GM18517 (cell line): ENCODE measurements around the gene NR2F1-AS1.

Experiments
- ATAC-seq: cut with Tn5 transposase; IDR thresholded peaks from one replicate; pipeline ENCODE4 v1.9.1; 2021; ENCODE audit warnings: mild to moderate bottlenecking, moderate library complexity; ENCODE audit not compliant: unreplicated experiment

The NR2F1-AS1 gene

GRCh38 chr5:93433422-93433821 lies 147.6 kb downstream of the NR2F1-AS1 start:
- ATAC-seq: no peak

- no peak for ATAC-seq
Observed at GRCh38 chr5:93431250-93431649, 149.8 kb downstream of the NR2F1-AS1 start.

GRCh38 chr5:93430673-93431199 lies 150.3 kb downstream of the NR2F1-AS1 start:
- no peak for ATAC-seq

DNA sequence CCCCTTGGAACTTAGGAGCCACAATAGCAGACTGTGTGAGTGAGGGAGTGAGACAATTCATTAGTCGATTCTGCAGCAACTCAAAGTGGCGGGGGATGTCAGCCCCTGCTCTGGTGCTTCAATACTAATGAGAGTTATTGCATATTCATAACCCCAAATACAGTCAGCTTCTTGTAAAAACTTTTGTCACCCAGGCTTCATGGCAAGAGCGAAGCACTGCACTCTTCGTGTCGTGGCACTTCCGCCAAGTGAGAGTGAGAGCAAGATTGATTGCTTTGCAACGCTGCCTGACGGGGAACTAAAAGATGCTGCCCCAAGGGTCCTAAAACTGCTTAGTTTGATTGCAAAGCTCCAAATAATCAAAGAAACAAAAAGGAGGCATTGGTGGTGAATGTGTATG lies 150.9 kb downstream of the NR2F1-AS1 start:
- no peak for ATAC-seq

DNA sequence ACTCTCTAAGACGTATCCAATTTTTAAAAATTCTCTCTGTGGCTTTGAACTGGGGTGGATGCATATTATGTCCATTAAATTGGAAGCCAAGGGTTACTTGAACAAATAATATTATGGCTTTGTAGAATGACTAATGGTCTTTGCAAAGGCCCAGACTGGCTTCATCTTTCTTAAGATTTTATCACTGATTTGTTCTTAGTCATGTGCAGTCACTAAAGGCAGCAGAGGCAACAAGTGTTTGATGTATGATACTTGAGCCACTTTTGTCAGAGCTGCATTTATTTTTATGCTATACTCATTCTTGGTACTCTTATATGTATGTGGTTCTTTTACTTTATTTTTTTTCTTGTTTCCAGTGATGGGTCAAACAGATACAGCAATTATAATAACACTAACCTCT lies 152.2 kb downstream of the NR2F1-AS1 start:
- no peak for ATAC-seq

DNA sequence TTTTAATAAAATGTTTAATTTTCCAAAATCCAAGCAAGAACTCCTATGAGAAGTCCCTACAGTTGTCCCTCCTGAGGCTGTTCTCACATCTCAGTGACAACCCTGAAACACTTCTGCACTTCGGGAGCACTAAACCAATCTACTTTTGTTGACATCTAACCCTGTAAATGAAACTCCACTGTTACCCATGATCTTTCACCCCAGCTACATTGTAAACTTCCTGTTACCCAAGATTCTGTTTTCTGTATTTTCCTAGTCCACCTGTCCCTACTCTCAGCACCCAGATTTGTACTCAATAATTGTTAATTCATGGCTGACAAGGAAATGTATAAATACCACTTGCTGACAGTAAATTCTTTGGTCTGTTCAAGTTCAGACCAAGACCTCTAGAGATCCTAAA lies 153.7 kb downstream of the NR2F1-AS1 start:
- no peak for ATAC-seq

GRCh38 chr5:93425096-93425495 lies 155.9 kb downstream of the NR2F1-AS1 start:
- ATAC-seq: no peak

DNA sequence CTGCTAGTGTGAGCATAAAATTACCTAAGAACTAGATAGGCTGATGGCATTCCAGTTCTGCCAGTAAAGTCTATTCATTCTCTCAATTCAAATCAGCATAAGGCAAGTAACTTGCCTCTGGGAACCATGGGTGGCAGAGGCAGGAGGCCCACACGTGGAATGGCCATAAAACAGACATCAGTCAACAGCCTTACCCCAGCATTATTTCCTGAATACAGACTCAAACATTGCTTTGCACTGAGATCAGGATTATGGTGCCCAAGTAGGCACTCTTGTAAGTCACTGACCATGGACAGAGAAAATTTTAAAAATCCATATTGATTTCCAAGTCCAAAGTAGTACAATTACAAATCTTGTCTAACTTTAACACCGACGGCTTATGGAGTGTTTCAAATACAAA lies 157.7 kb downstream of the NR2F1-AS1 start:
- no peak for ATAC-seq

DNA sequence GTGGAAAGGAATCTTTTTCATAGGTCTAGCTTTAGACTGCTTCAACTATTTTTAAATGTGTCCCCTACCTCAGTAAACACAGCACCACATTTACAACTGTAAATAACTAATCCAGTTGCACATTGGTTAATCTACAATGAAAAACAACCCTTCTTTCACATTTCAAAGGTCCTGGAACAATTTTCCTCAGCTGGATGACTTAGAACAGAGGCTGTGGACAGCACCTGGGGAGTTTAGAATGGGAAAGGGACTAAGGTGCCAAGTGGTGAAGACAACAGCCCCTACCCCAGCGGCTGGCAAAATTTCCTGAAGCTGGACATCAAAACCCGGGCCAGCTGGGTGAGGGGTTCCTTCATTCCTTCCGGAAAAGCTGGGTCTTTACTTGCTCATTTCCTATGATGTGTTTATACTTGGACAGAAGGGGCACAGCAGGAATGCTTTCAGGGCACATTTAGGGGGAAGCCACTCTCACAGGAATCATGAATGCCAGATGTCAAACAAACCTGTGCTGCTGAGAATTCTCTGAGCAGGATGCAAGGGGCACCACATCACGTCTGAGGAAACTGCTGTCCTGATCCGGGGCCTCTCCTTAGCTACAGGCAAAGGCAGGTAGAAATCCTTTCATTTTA lies 158.3 kb downstream of the NR2F1-AS1 start:
- ATAC-seq: no peak

DNA sequence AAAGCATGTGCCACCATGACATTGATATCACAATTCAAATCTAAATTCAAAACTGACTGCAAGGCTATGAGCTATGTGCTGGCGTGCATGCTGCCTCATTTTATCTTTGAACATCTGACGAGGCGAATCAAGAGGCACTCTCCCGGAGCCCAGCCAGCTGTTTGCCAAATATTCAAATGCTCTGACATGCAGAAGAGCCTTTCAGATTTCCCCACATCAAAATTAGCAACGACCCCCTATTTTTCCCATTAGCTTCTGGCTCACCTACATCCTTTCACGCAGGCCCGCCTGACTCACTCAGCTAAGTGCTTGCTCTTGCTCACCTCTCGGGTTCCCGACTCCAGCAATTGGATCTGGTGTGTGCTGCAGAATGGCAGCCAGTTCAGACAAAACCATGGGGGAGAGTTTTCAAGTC lies 159.0 kb downstream of the NR2F1-AS1 start:
- no peak for ATAC-seq

DNA sequence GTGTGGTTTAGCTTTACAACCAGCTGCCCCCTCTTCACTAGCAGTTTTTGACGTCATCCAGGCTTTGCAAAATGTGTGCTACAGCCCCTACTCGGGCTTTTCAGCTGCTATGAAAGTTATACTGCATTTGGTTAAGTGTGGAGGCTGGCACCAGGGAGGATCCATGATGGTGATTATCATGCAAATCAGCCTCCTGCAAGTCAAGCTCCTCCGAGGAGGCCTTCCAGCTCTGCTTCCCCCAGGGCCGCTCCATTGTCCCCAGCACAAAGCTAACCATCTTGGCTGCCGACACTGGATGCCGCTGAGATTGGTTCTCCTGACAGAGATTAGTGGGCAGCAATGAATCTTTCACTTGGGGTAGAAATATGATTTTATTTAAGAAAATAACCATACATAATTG lies 159.6 kb downstream of the NR2F1-AS1 start:
- ATAC-seq: no peak

GRCh38 chr5:93417490-93417889 lies 163.5 kb downstream of the NR2F1-AS1 start:
- ATAC-seq: no peak

DNA sequence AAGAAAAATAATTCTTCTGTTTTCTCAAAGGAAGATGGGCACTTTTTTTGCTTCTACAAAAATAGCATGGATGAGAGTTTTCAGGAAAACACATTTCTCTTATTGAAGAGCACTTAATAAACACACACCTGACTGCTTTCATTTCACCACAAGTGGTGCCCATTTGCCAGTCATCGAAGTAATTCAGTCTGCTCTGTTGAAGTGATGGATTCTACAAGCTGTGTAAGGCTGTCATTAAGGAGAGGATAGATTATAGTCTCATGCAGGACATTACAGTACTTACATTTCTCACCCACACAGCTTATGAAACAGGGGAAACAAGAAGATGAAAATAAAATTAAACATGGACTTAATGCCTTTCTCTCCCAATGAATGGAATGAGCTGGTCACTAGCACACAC lies 165.2 kb downstream of the NR2F1-AS1 start:
- ATAC-seq: no peak

- ATAC-seq: no peak
Observed at GRCh38 chr5:93411716-93412115, 169.3 kb downstream of the NR2F1-AS1 start.

DNA sequence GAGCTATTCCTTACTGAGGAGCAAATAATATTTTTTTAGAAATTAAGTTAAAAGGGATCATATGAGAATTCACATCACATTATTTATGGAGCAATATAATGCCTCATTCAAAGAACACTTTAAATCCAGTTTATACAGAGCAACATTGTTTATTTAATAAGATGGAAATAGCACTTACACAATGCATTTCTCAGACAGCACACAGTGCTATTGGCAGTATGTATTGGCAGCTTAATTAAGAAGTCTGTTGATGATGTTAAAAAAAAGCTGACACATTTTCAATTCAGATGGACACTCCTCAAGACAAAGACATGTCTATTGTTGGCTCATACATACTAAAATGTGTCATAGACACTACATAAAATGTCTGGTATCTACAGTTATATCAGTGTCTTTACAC lies 171.3 kb downstream of the NR2F1-AS1 start:
- no peak for ATAC-seq

GRCh38 chr5:93407454-93407853 lies 173.6 kb downstream of the NR2F1-AS1 start:
- ATAC-seq: no peak

GRCh38 chr5:93406971-93407401 lies 174.0 kb downstream of the NR2F1-AS1 start:
- no peak for ATAC-seq

DNA sequence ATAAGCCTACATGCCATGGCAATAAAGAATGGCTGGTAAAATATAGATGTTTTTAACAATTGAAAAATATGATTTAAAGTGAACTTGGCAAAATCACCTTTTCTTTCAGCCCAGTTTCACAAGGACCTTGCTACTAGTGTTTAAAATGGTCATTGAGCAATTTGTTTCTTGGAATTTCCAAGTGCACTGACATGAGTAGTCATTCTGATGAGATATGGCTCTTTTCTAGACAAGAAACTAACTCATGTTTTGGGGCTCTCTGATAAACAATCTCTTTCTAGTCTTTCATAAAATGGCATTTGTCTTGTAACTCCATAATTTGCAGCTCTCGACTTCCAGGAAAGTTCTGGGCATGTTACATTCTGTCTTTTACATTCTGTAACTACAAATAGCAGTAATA lies 176.8 kb downstream of the NR2F1-AS1 start:
- no peak for ATAC-seq

- ATAC-seq: no peak
Observed at GRCh38 chr5:93403141-93403928, 177.7 kb downstream of the NR2F1-AS1 start.

- no peak for ATAC-seq
Observed at GRCh38 chr5:93402451-93402850, 178.6 kb downstream of the NR2F1-AS1 start.

- ATAC-seq: no peak
Observed at GRCh38 chr5:93401634-93402213, 179.3 kb downstream of the NR2F1-AS1 start.

- no peak for ATAC-seq
Observed at GRCh38 chr5:93399675-93400074, 181.3 kb downstream of the NR2F1-AS1 start.
